Measurements from ENCODE around the gene POLR3C.
"Not testable (repeated sequence)": the region's sequence is repeated elsewhere in the genome, so short reads cannot be mapped to it uniquely, and the experiment has no call there.

POLR3C gene

DNA sequence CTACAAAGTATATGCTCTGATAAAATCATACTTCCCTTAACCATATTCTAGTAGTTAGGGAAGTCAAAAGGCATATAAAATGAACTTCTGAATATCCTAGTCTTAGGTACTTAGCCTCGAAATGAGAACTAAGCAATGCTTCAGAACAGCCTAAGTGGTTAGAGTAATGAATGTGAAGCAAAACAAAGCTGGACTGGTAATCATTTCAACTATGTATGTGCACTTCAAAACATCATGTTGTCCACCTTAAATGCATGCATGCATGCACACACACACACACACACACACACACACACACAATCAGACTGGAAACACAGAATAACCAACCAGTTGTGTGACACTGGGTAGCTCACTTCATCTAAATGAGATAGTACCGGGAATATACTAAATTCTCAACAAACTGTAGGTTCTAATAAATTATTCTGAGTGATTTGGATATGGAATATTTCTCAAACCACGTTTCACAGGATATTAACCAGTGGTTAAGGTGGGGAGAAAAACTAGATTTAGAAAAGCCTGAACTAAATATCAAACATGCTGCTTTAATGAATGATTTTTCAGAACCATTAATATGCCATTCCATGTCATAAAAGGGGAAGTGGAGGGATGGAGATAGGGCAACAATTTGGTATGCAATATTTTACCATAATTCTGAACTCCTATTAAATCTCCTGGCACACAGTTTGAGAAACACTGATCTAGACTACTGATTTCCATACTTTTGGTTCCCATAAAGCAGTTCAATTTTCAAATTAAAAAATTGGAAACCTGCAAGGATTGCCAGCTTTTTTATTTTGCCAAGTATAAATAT, 19.6 kb upstream of the POLR3C start:
- DNase-seq (ENCODE audit: low read depth): no peak
- H3K4me3 ChIP-seq (ENCODE audit: low read length): no peak overlapping the region
- TF ChIP-seq, protein P1, sequence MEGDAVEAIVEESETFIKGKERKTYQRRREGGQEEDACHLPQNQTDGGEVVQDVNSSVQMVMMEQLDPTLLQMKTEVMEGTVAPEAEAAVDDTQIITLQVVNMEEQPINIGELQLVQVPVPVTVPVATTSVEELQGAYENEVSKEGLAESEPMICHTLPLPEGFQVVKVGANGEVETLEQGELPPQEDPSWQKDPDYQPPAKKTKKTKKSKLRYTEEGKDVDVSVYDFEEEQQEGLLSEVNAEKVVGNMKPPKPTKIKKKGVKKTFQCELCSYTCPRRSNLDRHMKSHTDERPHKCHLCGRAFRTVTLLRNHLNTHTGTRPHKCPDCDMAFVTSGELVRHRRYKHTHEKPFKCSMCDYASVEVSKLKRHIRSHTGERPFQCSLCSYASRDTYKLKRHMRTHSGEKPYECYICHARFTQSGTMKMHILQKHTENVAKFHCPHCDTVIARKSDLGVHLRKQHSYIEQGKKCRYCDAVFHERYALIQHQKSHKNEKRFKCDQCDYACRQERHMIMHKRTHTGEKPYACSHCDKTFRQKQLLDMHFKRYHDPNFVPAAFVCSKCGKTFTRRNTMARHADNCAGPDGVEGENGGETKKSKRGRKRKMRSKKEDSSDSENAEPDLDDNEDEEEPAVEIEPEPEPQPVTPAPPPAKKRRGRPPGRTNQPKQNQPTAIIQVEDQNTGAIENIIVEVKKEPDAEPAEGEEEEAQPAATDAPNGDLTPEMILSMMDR (conservative IDR thresholded peaks at IDR 0.05; ENCODE audit: low read length): no peak

DNA sequence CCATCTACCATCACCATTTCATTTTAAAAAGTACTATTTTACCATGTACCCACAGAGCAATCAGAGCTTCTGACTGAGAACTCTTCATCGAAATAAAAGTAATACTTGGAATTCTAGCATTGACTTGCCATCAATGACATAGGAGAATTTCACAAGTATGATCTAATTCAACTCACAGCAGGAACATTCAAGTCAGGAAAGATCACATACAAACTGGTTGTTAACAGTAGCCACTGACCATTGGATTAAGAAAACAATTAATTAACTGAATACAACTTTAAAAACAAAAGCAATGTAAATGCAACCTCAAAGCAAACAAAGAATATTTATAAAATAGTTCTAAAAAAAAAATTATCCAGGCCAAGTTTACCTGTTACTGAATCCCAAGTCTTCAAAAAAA, 18.9 kb upstream of the POLR3C start:
- TF ChIP-seq, protein P1 (conservative IDR thresholded peaks at IDR 0.05; ENCODE audit: low read length): no peak
- DNase-seq (ENCODE audit: low read depth): peak; percentile 31
- H3K4me3 ChIP-seq (ENCODE audit: low read length): no peak overlapping the region

DNA sequence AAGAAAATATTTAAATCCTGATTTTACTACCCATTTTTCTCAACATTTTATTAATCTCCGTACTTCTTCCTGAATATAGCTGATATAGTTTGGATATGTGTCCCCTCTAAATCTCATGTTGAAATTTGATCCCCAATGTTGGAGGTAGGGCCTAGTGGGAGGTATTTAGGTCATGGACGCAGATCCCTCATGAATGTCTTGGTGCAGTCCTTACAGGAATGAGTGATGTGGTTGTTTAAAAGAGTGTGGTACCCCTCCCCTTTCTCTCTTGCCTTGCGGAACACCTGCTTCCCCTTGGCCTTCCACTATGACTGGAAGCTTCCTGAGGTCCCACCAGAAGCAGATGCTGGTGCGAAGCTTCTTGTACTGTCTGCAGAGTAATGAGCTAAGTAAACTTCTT, 17.6 kb upstream of the POLR3C start:
- DNase-seq (ENCODE audit: low read depth): no peak
- TF ChIP-seq, protein P1 (conservative IDR thresholded peaks at IDR 0.05; ENCODE audit: low read length): no peak
- H3K4me3 ChIP-seq (ENCODE audit: low read length): no peak overlapping the region

DNA sequence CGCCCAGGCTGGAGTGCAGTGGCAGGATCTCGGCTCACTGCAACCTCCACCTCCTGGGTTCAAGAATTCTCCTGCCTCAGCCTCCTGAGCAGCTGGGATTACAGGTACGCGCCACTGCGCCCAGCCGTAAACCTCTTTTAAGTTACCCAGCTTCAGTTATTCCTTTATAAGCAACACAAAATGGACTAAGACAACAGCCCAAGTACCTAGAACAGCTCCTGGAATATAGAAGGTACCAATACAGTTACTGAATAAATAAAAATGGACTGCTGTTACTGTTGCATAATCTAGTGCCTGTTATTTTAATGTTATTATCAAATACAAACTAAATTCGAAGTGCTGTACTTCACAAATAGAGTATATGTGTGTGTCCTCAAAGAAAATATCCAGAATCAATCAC, 17.2 kb upstream of the POLR3C start:
- TF ChIP-seq, protein P1 (conservative IDR thresholded peaks at IDR 0.05; ENCODE audit: low read length): no peak
- H3K4me3 ChIP-seq (ENCODE audit: low read length): no peak overlapping the region
- no peak for DNase-seq (ENCODE audit: low read depth)

DNA sequence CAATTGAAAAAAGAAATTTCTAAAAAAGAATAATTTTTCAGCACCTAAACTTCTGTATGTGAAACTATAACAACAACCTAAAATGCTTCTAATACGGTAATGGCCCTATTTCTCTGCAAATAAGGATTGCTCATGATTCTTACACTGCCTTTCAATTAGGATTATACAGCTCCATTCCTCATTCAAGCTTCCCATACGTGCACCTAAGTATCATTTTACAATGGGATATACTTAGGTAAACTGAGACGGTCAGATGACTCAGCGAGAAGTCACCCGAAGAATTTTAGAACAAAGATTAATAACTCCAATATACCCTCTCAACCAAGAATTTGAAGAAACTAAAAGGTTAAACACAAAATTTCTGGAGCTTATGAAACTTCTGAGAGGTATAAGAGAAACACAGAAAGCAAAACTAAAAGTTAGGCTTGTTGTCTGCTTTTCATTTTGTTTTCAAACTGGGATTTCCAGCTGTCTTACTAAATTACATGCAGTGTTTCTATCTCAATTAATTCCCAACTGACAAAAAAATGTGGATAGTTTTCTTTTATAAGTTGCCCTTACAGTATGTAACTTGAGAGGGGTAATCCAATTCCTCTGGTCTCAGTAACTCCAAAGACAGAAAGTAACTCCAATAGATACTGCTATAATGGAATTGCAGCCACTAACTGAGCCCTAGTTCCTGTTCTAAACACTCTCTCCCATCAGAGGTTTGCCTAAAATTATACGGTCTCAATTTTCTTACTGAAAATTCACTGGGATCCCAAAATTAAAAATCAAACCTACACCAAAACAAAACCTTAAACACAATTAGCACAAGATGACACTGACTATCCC, 10.8 kb upstream of the POLR3C start:
- not testable (repeated sequence) for H3K4me3 ChIP-seq (ENCODE audit: low read length); DNase-seq (ENCODE audit: low read depth)

DNA sequence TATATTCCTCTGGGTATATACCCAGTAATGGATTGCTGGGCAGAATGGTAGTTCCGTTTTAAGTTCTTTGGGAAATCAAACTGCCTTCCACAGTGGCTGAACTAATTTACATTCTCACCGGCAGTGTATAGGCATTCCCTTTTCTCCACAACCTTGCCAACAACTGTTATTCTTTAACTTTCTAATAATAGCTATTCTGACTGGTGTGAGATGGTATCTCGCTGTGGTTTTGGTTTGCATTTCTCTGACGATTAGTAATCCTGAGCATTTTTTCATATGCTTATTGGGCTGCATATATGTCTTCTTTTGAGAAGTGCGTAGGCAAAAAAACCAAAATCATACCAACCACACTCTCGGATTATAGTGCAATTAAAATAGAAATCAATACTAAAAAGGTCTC, 5.9 kb upstream of the POLR3C start:
- peak; percentile 77 for DNase-seq (ENCODE audit: low read depth)
- not testable (repeated sequence) for H3K4me3 ChIP-seq (ENCODE audit: low read length)

DNA sequence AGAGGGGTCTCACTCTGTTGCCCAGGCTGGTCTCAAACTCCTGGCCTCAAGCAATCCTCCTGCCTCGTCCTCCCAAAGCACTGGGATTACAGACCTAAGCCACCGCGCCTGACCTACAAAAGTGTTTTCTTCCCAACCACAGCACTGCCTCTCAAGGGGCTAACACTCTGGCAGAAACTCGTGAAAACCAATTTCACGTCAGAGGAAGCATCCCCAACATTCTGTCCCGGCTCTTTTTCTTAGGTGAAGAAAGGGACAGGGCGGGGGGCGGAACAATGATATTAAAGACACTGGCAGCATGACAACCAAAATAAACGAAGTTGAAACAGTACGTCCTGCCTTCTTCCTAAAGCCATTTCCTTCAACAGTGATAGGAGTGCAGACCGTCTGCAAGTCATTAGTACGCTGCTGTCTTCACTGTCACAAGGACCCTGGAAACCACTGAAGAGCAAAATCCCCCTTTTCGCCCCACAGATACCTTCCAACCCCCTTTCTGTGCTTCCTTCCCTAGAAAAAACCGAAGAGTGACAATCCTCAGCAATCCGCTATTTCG, 1.1 kb upstream of the POLR3C start:
- peak overlapping the region; percentile 53 for H3K4me3 ChIP-seq (ENCODE audit: low read length)
- DNase-seq (ENCODE audit: low read depth): not testable (repeated sequence)

DNA sequence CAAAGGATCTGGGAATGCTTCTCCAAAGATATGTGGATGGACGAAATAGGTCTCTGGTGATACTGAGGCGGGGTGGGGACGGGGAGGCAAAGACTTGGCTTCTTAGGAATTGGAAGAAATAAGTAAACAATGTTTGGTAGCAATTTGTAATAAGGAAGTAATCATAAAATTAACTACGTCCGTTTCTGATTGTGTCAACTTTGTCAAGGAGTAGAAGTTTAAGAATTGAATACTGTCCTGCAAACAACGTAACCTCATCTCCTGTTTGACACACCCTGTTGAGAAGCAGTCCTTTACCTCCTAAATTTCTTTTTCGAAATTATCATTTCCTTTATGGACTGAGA, 471 bp downstream of the POLR3C start:
- H3K4me3 ChIP-seq (ENCODE audit: low read length): peak overlapping the region; percentile 96
- no peak for DNase-seq (ENCODE audit: low read depth)
- TF ChIP-seq, protein P1 (conservative IDR thresholded peaks at IDR 0.05; ENCODE audit: low read length): no peak
